ENCODE data around the gene PCID2. TPM values are rescaled to one million over a fixed set of nuclear protein-coding genes. Genes with fewer than 3 reads are reported as not detected.

Gene PCID2
- total RNA-seq, 1 donor from 2014 or later = 61.1 TPM

DNA sequence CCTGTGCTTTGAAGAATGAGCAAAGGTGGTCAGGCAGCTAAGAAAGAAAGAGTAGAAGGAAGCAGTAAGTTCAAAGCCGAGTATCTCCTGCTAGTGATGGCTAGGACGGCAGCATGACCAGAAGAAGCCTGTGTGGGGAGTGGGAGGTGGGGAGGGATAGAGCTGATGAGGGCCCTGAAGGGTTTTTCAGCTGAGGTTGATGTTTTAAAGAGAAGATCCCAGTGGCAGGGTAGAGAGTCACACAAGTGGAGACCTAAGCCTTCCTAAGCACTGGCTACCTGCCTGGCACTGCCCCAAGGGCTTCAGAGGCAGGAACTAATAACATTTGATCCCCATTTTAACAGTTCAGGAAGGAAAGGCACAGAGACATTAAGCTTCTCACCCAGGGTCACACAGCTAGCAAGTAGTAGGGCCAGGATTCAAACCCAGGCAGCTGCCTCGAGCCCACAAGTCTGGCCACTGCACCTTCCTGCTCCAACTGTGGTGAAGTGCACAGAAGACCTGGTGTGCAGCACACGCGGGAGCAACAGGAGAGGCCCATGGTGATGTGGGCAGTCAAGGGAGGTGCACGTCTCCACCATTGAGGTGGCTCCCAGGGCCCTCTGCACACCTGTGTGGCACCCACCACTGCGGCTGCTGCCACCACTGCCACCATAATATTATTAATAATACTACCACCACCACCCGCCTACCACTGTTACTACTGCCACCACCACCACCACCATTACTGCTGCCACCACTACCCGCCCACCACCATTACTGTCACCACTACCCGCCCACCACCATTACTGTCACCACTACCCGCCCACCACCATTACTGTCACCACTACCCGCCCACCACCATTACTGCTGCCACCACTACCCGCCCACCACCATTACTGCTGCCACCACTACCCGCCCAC is 23.1 kb upstream of the PCID2 start:
- FAIRE-seq = no peak
- no peak for DNase-seq (ENCODE audit: low read depth)
- H3K4me3 ChIP-seq (ENCODE audit: low read depth, low read length) = no peak overlapping the region
- TF ChIP-seq, protein P1, sequence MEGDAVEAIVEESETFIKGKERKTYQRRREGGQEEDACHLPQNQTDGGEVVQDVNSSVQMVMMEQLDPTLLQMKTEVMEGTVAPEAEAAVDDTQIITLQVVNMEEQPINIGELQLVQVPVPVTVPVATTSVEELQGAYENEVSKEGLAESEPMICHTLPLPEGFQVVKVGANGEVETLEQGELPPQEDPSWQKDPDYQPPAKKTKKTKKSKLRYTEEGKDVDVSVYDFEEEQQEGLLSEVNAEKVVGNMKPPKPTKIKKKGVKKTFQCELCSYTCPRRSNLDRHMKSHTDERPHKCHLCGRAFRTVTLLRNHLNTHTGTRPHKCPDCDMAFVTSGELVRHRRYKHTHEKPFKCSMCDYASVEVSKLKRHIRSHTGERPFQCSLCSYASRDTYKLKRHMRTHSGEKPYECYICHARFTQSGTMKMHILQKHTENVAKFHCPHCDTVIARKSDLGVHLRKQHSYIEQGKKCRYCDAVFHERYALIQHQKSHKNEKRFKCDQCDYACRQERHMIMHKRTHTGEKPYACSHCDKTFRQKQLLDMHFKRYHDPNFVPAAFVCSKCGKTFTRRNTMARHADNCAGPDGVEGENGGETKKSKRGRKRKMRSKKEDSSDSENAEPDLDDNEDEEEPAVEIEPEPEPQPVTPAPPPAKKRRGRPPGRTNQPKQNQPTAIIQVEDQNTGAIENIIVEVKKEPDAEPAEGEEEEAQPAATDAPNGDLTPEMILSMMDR (IDR thresholded peaks at IDR 0.05; ENCODE audit: insufficient read depth, low read length, severe bottlenecking) = no peak
- peaks cover 19% of the 10 kb centered on the region for H3K36me3 ChIP-seq (ENCODE audit: control insufficient read depth, insufficient read depth, low read length)
- H3K27me3 ChIP-seq (ENCODE audit: control insufficient read depth, insufficient read depth, low read length) = no peaks in the 10 kb centered on the region

DNA sequence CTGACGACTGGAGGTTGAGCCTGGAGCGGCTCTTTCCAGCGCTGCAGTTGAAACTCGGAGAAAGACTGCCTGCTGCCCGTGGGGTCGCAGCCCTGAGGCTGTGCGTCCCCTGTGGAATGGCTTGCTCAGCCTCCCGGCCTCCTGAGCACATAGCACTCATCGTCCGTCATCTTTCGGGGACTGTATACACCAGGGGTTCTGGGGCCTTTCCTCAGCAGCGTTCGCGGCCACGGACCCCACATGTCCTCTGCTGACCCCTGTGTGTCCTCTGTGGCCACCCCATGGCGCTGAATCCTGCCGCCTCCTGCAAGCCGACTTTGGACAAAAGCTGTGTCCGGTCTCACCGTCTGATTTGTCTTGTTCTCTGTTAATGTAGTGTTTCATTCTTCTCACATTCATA is 21.3 kb upstream of the PCID2 start:
- Histone ChIP-seq H3K36me3 (ENCODE audit: control insufficient read depth, insufficient read depth, low read length) (peaks cover 20% of the 10 kb centered on the region), H3K4me3 (ENCODE audit: low read depth, low read length) (no peak overlapping the region), H3K27me3 (ENCODE audit: control insufficient read depth, insufficient read depth, low read length) (no peaks in the 10 kb centered on the region)
- no peak for DNase-seq (ENCODE audit: low read depth)
- TF ChIP-seq, protein P1 (IDR thresholded peaks at IDR 0.05; ENCODE audit: insufficient read depth, low read length, severe bottlenecking) = no peak
- no peak for FAIRE-seq

DNA sequence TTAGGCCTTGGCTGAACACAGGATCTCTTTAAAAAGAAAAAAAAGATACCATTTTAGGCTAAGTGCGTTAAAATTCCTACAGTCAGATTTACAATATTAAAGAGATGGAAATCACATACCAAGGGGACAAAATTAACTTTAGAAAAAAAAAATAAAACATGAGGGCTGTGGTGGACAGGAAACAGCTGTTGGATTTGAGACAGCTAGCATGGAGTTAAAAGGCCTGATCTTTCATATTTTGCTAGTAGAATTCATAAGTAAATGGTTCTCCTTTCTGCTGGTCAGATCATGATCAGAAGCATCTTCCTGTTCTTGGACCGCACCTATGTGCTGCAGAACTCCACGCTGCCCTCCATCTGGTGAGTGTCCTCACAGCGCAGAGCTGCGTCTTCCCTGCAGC is 20.7 kb upstream of the PCID2 start:
- Histone ChIP-seq H3K36me3 (ENCODE audit: control insufficient read depth, insufficient read depth, low read length) (peaks cover 21% of the 10 kb centered on the region), H3K4me3 (ENCODE audit: low read depth, low read length) (no peak overlapping the region), H3K27me3 (ENCODE audit: control insufficient read depth, insufficient read depth, low read length) (no peaks in the 10 kb centered on the region)
- TF ChIP-seq, protein P1 (IDR thresholded peaks at IDR 0.05; ENCODE audit: insufficient read depth, low read length, severe bottlenecking) = no peak
- DNase-seq (ENCODE audit: low read depth) = no peak
- no peak for FAIRE-seq

DNA sequence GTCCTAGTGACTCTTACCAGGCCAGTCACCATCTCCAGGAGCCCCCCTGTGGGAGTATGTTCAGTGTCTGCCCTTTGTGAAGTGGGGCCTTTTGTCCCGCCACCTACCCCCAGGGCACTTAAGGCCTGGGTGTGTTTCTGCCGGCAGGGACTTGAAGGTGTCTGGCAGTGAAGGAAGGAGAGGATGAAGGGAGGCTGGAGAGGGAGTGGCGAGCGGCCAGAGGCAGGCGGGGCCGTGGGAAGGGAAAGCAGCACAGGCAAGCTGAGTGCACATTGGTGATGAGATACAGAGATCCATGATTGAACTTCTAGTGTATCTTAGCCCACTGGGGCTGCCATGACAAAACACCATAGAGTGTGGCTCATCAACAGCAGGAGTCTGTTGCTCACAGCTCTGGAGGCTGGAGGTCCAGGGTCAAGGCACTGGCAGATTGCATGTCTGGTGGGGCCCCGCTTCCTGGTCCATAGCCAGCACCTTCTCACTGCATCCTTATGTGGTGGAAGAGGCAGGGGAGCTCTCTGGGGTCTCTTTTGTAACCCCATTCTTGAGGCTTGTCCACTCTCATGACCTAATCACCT is 18.5 kb upstream of the PCID2 start:
- no peak for FAIRE-seq
- TF ChIP-seq, protein P1 (IDR thresholded peaks at IDR 0.05; ENCODE audit: insufficient read depth, low read length, severe bottlenecking) = no peak
- Histone ChIP-seq H3K36me3 (ENCODE audit: control insufficient read depth, insufficient read depth, low read length) (peaks cover 26% of the 10 kb centered on the region), H3K4me3 (ENCODE audit: low read depth, low read length) (no peak overlapping the region), H3K27me3 (ENCODE audit: control insufficient read depth, insufficient read depth, low read length) (no peaks in the 10 kb centered on the region)
- DNase-seq (ENCODE audit: low read depth) = no peak

DNA sequence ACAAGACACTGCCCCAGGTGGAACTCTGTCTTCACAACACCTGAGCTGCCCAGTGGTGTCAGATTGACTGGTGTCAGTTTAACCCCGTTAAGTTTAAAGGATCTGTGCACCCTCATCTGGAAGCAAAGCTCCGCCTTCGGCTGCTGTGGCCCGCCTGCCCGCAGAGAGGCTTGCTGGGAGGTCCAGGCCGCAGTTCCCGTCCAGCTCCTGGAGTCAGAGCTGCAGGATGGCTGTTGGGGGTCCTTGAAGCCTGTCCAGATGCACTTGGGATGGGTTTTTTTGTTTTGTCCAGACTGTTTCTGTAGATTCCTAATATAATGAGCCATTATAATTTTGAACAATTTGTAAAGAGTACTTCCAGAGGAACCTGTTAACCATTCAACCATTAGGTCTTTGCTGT is 17.0 kb upstream of the PCID2 start:
- Histone ChIP-seq H3K4me3 (ENCODE audit: low read depth, low read length) (no peak overlapping the region), H3K36me3 (ENCODE audit: control insufficient read depth, insufficient read depth, low read length) (peaks cover 27% of the 10 kb centered on the region), H3K27me3 (ENCODE audit: control insufficient read depth, insufficient read depth, low read length) (no peaks in the 10 kb centered on the region)
- FAIRE-seq (no peak), DNase-seq (ENCODE audit: low read depth) (no peak)
- TF ChIP-seq, protein P1 (IDR thresholded peaks at IDR 0.05; ENCODE audit: insufficient read depth, low read length, severe bottlenecking) = no peak

All from bronchial epithelial cell (primary cell).